Vagina (tissue), 2 donors: ENCODE measurements around the gene IER5.

ENCODE experiments used
- CTCF ChIP-seq, 3 experiments: fragments of 450-650 bp in 2 of 3; fragments of 200-600 bp in 1 of 3; sonication (generic) in 1 of 3; IDR thresholded peaks; one replicate each; pipeline ENCODE4 v1.5.1; 2017 to 2019; ENCODE audit warnings: antibody characterized with exemption in 3 of 3, mild to moderate bottlenecking in 2 of 3, moderate library complexity in 2 of 3
- POLR2A ChIP-seq, 2 donors: fragments of 450-650 bp; IDR thresholded peaks; one replicate each; pipeline ENCODE4 v1.6.1; 2017; ENCODE audit warnings: antibody characterized with exemption in 2 of 2, mild to moderate bottlenecking in 2 of 2, moderate library complexity in 2 of 2

GRCh38 chr1:181090641-181091126 lies 2.2 kb downstream of the IER5 start:
- TF ChIP-seq POLR2A (IDR thresholded peaks at IDR 0.05) (no peak), CTCF (IDR thresholded peaks at IDR 0.05) (no peak)
